ENCODE measurements around the gene TXNIP. TPM values are rescaled to one million over a fixed set of nuclear protein-coding genes. Genes with fewer than 3 reads are reported as not detected.

The TXNIP gene
- total RNA-seq, 1 experiment from 2014 or later, result 23.2 TPM

DNA sequence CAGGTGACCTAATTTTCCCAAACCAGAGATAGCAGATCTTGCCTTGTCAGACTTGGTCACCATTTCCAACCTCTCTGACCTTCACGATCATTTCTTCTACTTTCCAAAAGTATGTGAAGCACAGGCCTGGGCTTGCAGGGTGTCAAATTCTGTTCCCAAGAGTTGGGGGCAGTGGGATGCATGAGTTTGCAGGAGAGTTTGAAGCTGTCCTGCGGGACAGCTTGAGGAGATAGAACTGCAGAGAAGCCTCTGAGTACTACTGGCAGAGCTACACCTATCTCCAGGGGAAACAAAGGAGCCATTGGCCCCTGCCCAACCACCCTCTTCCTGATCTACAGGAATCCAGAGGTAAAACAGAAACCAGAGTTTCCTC is 11.3 kb downstream of the TXNIP start:
- Histone ChIP-seq H3K4me1 (ENCODE audit: insufficient read depth, low read length) (peaks cover 9% of the 10 kb centered on the region; the same call in 1 of the 2 replicates), H3K9ac (ENCODE audit: extremely low read depth, insufficient read length, low read length) (no peak overlapping the region)

More for the DNA sequence above, 11.3 kb downstream of the TXNIP start:
- H3K4me3 Mint-ChIP-seq, result no peak overlapping the region
- TF ChIP-seq, protein P1, sequence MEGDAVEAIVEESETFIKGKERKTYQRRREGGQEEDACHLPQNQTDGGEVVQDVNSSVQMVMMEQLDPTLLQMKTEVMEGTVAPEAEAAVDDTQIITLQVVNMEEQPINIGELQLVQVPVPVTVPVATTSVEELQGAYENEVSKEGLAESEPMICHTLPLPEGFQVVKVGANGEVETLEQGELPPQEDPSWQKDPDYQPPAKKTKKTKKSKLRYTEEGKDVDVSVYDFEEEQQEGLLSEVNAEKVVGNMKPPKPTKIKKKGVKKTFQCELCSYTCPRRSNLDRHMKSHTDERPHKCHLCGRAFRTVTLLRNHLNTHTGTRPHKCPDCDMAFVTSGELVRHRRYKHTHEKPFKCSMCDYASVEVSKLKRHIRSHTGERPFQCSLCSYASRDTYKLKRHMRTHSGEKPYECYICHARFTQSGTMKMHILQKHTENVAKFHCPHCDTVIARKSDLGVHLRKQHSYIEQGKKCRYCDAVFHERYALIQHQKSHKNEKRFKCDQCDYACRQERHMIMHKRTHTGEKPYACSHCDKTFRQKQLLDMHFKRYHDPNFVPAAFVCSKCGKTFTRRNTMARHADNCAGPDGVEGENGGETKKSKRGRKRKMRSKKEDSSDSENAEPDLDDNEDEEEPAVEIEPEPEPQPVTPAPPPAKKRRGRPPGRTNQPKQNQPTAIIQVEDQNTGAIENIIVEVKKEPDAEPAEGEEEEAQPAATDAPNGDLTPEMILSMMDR (conservative IDR thresholded peaks at IDR 0.05), result no peak
- Histone ChIP-seq H4K8ac (replicated peaks; ENCODE audit: insufficient read length, low read depth, low read length) (no peak overlapping the region), H2BK5ac (ENCODE audit: insufficient read length, low read length) (no peak overlapping the region), H4K20me1 (ENCODE audit: control insufficient read depth, insufficient read depth, insufficient read length) (no peaks in the 10 kb centered on the region), H3T11ph (ENCODE audit: low read length) (no peak overlapping the region), H2BK15ac (ENCODE audit: low read depth, low read length) (no peak overlapping the region), H3K14ac (ENCODE audit: insufficient read depth, low read length) (peak overlapping the region; percentile 32; the same call in 1 of the 2 replicates), H3K56ac (ENCODE audit: insufficient read length, low read depth, low read length) (no peak overlapping the region), H2BK120ac (ENCODE audit: low read depth, low read length, poor library complexity, severe bottlenecking) (no peak overlapping the region), H2AK5ac (ENCODE audit: insufficient read length, low read length) (no peak overlapping the region), H3K4me2 (ENCODE audit: insufficient read depth, insufficient read length, low read length) (no peak overlapping the region), H3K27ac (ENCODE audit: insufficient read length, low read depth, low read length) (no peak overlapping the region), H3K23ac (ENCODE audit: insufficient read length, low read depth, low read length) (no peak overlapping the region), H3K79me2 (ENCODE audit: insufficient read depth, low read length) (no peaks in the 10 kb centered on the region), H3K9me3 (ENCODE audit: control insufficient read depth, low read depth, low read length) (no peaks in the 10 kb centered on the region), H3K18ac (ENCODE audit: insufficient read length, low read depth, low read length) (peak overlapping the region; percentile 33), H3K23me2 (ENCODE audit: insufficient read length, low read depth, low read length, poor library complexity, severe bottlenecking) (no peaks in the 10 kb centered on the region), H3K4ac (ENCODE audit: low read depth, low read length) (no peak overlapping the region), H2BK20ac (ENCODE audit: low read depth, low read length, poor library complexity, severe bottlenecking) (no peak overlapping the region), H2BK12ac (ENCODE audit: insufficient read length, low read depth, low read length) (no peak overlapping the region), H4K91ac (ENCODE audit: insufficient read length, low read depth, low read length) (no peak overlapping the region), H3K27me3 (ENCODE audit: insufficient read depth, low read length) (no peaks in the 10 kb centered on the region), H2AFZ (ENCODE audit: low read length) (no peak overlapping the region), H3K79me1 (ENCODE audit: insufficient read depth, low read depth, low read length, poor library complexity, severe bottlenecking) (no peaks in the 10 kb centered on the region), H4K5ac (ENCODE audit: insufficient read length, low read depth, low read length) (no peak overlapping the region)
- H3K9me3 Mint-ChIP-seq, result no peaks in the 10 kb centered on the region
- no peak for DNase-seq
- H3K27me3 Mint-ChIP-seq (ENCODE audit: low read depth), result peaks cover 5% of the 10 kb centered on the region
- H3K4me1 Mint-ChIP-seq, result peaks cover 23 to 28% of the 10 kb centered on the region in 2 experiments
- no CpG with 5 or more reads among the region's 2 CpGs for WGBS (ENCODE audit: extremely low coverage, insufficient read length, low lambda C conversion rate)
- H3K36me3 Mint-ChIP-seq (ENCODE audit: insufficient read depth in 1 of 3, low read depth in 3 of 3), result no peaks in the 10 kb centered on the region
- peak overlapping the region in 1 of 3 experiments; percentile 78; a peak in 3 of 7 replicates for H3K27ac Mint-ChIP-seq

Data from H9 (cell line).